HG03139 (cell line): Measurements from ENCODE around the gene KCNE3.

Experiments used
- ATAC-seq: cut with Tn5 transposase; IDR thresholded peaks from one replicate; pipeline ENCODE4 v1.9.1; 2021; ENCODE audit not compliant: unreplicated experiment

Gene KCNE3

GRCh38 chr11:74466916-74467885, at the start of gene KCNE3:
TSS of gene KCNE3 (minus strand) at chr11:74467549. CDS start at chr11:74457563, 9,986 bp downstream.
- no peak for ATAC-seq

- ATAC-seq: no peak
Measured at GRCh38 chr11:74507582-74507981, 40.2 kb upstream of the KCNE3 start.

- ATAC-seq: no peak
Measured at GRCh38 chr11:74506823-74507222, 39.5 kb upstream of the KCNE3 start.

- no peak for ATAC-seq
Measured at GRCh38 chr11:74505911-74506310, 38.6 kb upstream of the KCNE3 start.

- no peak for ATAC-seq
Measured at GRCh38 chr11:74504100-74504691, 36.8 kb upstream of the KCNE3 start.

GRCh38 chr11:74494916-74495315, 27.6 kb upstream of the KCNE3 start:
- no peak for ATAC-seq

- ATAC-seq: no peak
Measured at GRCh38 chr11:74493791-74494630, 26.7 kb upstream of the KCNE3 start.

GRCh38 chr11:74492974-74493790, 25.8 kb upstream of the KCNE3 start, which contains the start of gene LIPT2:
TSS of gene LIPT2 (minus strand) at chr11:74493724. CDS start at chr11:74493703, 21 bp downstream.
- ATAC-seq: peak; percentile 96

GRCh38 chr11:74492084-74492483, 24.7 kb upstream of the KCNE3 start:
- no peak for ATAC-seq

- no peak for ATAC-seq
Measured at GRCh38 chr11:74490941-74491340, 23.6 kb upstream of the KCNE3 start.

- ATAC-seq: no peak
Measured at GRCh38 chr11:74487875-74488274, 20.5 kb upstream of the KCNE3 start.

GRCh38 chr11:74485868-74486267, 18.5 kb upstream of the KCNE3 start:
- no peak for ATAC-seq

GRCh38 chr11:74480688-74481417, 13.5 kb upstream of the KCNE3 start:
- no peak for ATAC-seq

GRCh38 chr11:74479732-74480123, 12.4 kb upstream of the KCNE3 start:
- ATAC-seq: no peak

- ATAC-seq: no peak
Measured at GRCh38 chr11:74478877-74479731, 11.8 kb upstream of the KCNE3 start.

- no peak for ATAC-seq
Measured at GRCh38 chr11:74476536-74476935, 9.2 kb upstream of the KCNE3 start.

GRCh38 chr11:74474316-74474715, 7.0 kb upstream of the KCNE3 start:
- no peak for ATAC-seq

- no peak for ATAC-seq
Measured at GRCh38 chr11:74473382-74474173, 6.2 kb upstream of the KCNE3 start.
